Measurements from ENCODE around the gene CA5A. TPM values are rescaled to one million over a fixed set of nuclear protein-coding genes. Genes with fewer than 3 reads are reported as not detected.
A peak's percentile ranks its signal among the peaks of the same experiment; 100 is the strongest.

Gene CA5A
- total RNA-seq, 4 donors from 2014 or later, result not detected

DNA sequence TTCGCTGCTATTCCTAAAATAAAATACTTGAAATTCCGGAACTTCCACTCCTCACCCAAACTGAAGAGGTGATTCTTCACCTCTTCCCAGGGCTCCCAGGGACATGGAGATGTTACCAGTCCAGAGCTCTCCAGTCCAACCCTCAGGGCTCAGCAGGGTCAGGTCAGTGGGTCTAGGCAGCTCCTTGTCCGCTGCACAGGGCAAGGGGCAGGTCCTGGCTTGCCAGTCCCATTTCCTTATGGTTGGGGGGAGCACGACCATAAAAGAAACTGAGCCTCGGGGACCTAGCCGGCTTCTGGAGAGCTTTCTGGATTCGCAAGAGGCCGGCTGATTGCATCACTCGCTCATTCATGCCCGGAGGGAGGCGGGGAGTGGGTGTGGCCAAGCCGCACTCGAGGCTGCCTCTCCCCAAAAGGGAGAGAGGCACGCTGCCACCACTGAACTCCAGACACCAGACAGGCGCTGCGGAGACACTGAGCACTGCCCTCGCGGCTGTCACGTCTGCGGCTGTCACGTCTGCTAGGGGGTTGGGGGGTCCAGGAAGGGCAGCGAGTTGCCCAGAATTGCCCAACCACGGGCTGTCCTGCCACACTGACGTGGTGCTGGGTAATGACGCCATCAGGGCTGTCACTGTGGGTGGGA is 82.8 kb downstream of the CA5A start:
- TF ChIP-seq, protein P1, sequence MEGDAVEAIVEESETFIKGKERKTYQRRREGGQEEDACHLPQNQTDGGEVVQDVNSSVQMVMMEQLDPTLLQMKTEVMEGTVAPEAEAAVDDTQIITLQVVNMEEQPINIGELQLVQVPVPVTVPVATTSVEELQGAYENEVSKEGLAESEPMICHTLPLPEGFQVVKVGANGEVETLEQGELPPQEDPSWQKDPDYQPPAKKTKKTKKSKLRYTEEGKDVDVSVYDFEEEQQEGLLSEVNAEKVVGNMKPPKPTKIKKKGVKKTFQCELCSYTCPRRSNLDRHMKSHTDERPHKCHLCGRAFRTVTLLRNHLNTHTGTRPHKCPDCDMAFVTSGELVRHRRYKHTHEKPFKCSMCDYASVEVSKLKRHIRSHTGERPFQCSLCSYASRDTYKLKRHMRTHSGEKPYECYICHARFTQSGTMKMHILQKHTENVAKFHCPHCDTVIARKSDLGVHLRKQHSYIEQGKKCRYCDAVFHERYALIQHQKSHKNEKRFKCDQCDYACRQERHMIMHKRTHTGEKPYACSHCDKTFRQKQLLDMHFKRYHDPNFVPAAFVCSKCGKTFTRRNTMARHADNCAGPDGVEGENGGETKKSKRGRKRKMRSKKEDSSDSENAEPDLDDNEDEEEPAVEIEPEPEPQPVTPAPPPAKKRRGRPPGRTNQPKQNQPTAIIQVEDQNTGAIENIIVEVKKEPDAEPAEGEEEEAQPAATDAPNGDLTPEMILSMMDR (IDR thresholded peaks at IDR 0.05), result no peak
- no peak for TF ChIP-seq POLR2A (IDR thresholded peaks at IDR 0.05; ENCODE audit: low read depth)
- TF ChIP-seq POLR2AphosphoS5 (IDR thresholded peaks at IDR 0.05), result peak; percentile 89 to 92
- peak; percentile 72 for TF ChIP-seq EP300 (IDR thresholded peaks at IDR 0.05)
- intact Hi-C loops (cut with DNase I), result loop anchor here (5.0 kb wide), 1 partner anchor 76 kb away; no protein-coding TSS in a partner anchor
- Histone ChIP-seq H3K9me3 (no peaks in the 10 kb centered on the region), H3K27me3 (no peaks in the 10 kb centered on the region), H3K4me3 (peak overlapping the region; percentile 42 to 59 (median 42)), H3K4me1 (peaks cover 38 to 77% (median 72%) of the 10 kb centered on the region in 4 donors), H3K36me3 (peaks cover 0 to 20% (median 11%) of the 10 kb centered on the region in 4 donors), H3K27ac (replicated peaks in 1 of 4) (peak overlapping the region; percentile 78 to 84 (median 82))
- peak; percentile 98 for DNase-seq (ENCODE audit: extremely low spot score)
- 11% methylated on average over 18 of the region's 25 CpGs for WGBS

DNA sequence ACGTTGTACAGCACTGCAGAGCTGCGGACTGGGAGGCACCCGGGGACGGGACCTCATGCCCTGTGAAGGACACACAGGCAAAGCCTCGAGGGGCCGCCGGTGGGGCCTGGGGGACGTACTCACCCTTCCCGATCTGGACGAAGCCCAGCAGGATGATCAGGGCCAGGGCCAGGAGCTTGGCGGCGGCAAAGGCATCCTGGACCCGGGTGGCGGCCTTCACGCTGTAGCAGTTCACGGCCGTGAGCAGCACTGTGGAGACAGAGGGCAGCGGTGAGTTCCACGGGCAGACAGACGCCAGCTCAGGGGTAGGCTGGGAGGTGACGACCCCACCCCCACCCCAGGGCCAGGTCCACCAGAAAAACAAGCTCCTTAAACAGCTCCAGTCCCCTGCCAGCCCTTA is 84.7 kb downstream of the CA5A start:
- no peak overlapping the region for H3K4me3 ChIP-seq
- H3K27ac ChIP-seq (replicated peaks in 1 of 4), result no peak overlapping the region
- WGBS, result 85% methylated on average over 11 of the region's 21 CpGs
- no peak for DNase-seq (ENCODE audit: extremely low spot score)
- H3K27me3 ChIP-seq, result no peaks in the 10 kb centered on the region
- intact Hi-C loops (cut with DNase I), result loop anchor here (5.0 kb wide), 1 partner anchor 74 kb away; no protein-coding TSS in a partner anchor
- no peaks in the 10 kb centered on the region for H3K9me3 ChIP-seq
- TF ChIP-seq POLR2A (IDR thresholded peaks at IDR 0.05; ENCODE audit: low read depth) (no peak), EP300 (IDR thresholded peaks at IDR 0.05) (no peak)
- H3K4me1 ChIP-seq, result peaks cover 32 to 61% (median 57%) of the 10 kb centered on the region in 4 donors
- H3K36me3 ChIP-seq, result peaks cover 0 to 24% (median 11%) of the 10 kb centered on the region in 4 donors

DNA sequence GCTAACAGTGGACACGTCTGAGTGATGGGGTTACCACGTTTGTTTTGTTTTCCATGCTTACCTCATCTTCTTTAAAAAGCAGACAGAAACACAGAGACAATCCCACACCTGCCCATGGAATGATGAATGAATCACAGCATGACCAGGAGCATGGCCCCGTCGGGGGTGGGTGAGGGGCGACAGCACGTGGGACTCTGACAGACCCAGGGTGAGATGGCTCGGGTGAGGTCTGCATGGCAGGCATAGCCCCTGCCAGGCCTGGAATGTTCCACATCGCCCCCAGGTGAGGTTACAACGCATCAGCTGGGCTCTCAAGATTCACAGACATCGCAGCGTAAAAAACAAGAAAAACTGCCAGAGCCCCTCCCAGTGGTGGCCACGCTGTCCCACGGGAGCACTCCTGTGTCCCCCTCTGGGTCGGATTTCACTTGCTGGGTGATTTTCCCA is 85.2 kb downstream of the CA5A start:
- no peak for TF ChIP-seq POLR2AphosphoS5 (IDR thresholded peaks at IDR 0.05)
- no peak for TF ChIP-seq POLR2A (IDR thresholded peaks at IDR 0.05; ENCODE audit: low read depth)
- TF ChIP-seq, protein P1 (IDR thresholded peaks at IDR 0.05), result no peak
- no peak for TF ChIP-seq EP300 (IDR thresholded peaks at IDR 0.05)
- DNase-seq (ENCODE audit: extremely low spot score), result no peak
- intact Hi-C loops (cut with DNase I), result loop anchor here (5.0 kb wide), 1 partner anchor 74 kb away; no protein-coding TSS in a partner anchor
- H3K36me3 ChIP-seq, result peaks cover 0 to 24% (median 11%) of the 10 kb centered on the region in 4 donors
- no peak overlapping the region for H3K27ac ChIP-seq (replicated peaks in 1 of 4)
- no peaks in the 10 kb centered on the region for H3K27me3 ChIP-seq
- 86% methylated on average over 14 of the region's 14 CpGs for WGBS
- H3K4me1 ChIP-seq, result peaks cover 29 to 58% (median 52%) of the 10 kb centered on the region in 4 donors
- no peaks in the 10 kb centered on the region for H3K9me3 ChIP-seq
- no peak overlapping the region for H3K4me3 ChIP-seq

DNA sequence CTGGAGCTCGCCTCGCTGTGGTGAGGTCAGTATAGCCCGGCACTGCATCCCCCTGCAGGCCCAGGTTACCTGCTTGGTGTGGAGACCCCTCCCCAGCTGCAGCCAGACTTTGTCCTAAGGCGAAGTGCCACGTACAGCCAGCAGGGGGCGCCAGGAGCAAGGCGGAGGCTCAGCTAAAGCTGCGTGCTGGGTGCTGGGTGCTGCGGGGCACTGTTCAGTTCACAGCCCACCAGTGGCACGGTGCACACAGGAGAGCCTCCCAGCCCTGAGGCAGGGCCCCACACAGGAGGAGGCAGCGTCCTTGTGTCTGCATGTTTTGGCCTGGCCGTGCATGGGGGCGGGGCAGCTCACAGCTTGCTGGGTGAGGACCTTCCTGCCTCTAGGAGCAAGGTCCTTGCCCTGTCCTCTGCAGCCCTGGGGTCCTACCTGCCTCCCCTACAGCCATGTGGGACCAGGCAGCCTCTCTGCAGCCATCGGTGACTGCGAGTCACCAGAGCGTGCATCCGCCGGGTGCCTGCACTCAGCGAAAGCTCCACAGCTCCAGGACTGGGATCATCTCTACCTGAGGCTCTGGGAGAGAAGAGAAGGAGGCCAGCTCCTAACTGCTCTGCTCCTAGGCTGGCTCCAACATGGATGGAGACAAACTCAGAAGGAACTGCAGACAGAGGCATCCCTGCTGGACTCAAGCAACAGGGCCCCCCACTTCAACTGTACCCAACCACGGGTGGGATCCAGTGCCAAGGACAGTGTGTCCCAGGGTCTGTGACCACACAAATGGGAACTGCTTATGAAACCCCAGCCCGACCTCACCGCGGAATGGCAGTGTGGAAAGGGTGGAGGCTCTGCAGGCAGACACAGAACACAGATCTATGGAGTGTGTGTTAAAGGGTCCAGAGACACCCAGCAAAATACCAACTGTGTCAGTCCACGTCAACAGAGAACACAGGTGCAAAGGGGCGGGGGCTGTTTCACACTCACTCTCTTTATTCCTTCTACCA is 86.0 kb downstream of the CA5A start:
- TF ChIP-seq, protein P1 (IDR thresholded peaks at IDR 0.05), result peak; percentile 92 to 95 (median 92)
- TF ChIP-seq POLR2A (IDR thresholded peaks at IDR 0.05; ENCODE audit: low read depth), result no peak
- TF ChIP-seq POLR2AphosphoS5 (IDR thresholded peaks at IDR 0.05), result peak in 1 of 2 donors; percentile 15
- no peaks in the 10 kb centered on the region for H3K27me3 ChIP-seq
- peaks cover 0 to 24% (median 11%) of the 10 kb centered on the region in 4 donors for H3K36me3 ChIP-seq
- peaks cover 24 to 53% (median 44%) of the 10 kb centered on the region in 4 donors for H3K4me1 ChIP-seq
- no peak for DNase-seq (ENCODE audit: extremely low spot score)
- H3K9me3 ChIP-seq, result no peaks in the 10 kb centered on the region
- no peak overlapping the region for H3K27ac ChIP-seq (replicated peaks in 1 of 4)
- 90% methylated on average over 12 of the region's 25 CpGs for WGBS
- H3K4me3 ChIP-seq, result no peak overlapping the region
- intact Hi-C loops (cut with DNase I), result loop anchor here (1.0 to 5.0 kb wide), 2 partner anchors 21 to 73 kb away; no protein-coding TSS in a partner anchor

Measured in esophagus muscularis mucosa (tissue), 4 donors.